Activated CD4-positive, alpha-beta T cell treated with anti-CD3 and anti-CD28 coated beads for 1 hour (primary cell): ENCODE results near the gene ZNF738.
A peak's percentile ranks its signal among the peaks of the same experiment; 100 is the strongest.
"Not testable (repeated sequence)": the region's sequence is repeated elsewhere in the genome, so short reads cannot be mapped to it uniquely, and the experiment has no call there.

Experiments
- DNase-seq: peaks from one replicate; pipeline ENCODE4 v3.0.0-alpha.2; 2020

Gene ZNF738

GRCh38 chr19:21358768-21359451 is at the start of gene ZNF738:
Gene ZNF738 (plus strand): TSS chr19:21359000. CDS start chr19:21359141, 141 bp downstream.
- DNase-seq, result peak; percentile 64

- not testable (repeated sequence) for DNase-seq
Observed at GRCh38 chr19:21312807-21313206, 46.0 kb upstream of the ZNF738 start.

GRCh38 chr19:21314676-21315075 is 44.1 kb upstream of the ZNF738 start:
- DNase-seq, result no peak

GRCh38 chr19:21317821-21318220 is 41.0 kb upstream of the ZNF738 start:
- DNase-seq, result no peak

- DNase-seq, result no peak
Observed at GRCh38 chr19:21321134-21321533, 37.7 kb upstream of the ZNF738 start.

- no peak for DNase-seq
Observed at GRCh38 chr19:21321996-21322395, 36.8 kb upstream of the ZNF738 start.

GRCh38 chr19:21322528-21322927 is 36.3 kb upstream of the ZNF738 start:
- no peak for DNase-seq

- no peak for DNase-seq
Observed at GRCh38 chr19:21323000-21323399, 35.8 kb upstream of the ZNF738 start.

- no peak for DNase-seq
Observed at GRCh38 chr19:21326169-21326568, 32.6 kb upstream of the ZNF738 start.

GRCh38 chr19:21328406-21328805 is 30.4 kb upstream of the ZNF738 start:
- DNase-seq, result no peak

GRCh38 chr19:21328885-21329605 is 29.8 kb upstream of the ZNF738 start, which contains the start of gene ZNF708:
Gene ZNF708 (minus strand): TSS chr19:21329410. CDS start chr19:21329212, 198 bp downstream.
- peak; percentile 60 for DNase-seq

- DNase-seq, result no peak
Observed at GRCh38 chr19:21335721-21336120, 23.1 kb upstream of the ZNF738 start.

- not testable (repeated sequence) for DNase-seq
Observed at GRCh38 chr19:21344841-21345240, 14.0 kb upstream of the ZNF738 start.

- no peak for DNase-seq
Observed at GRCh38 chr19:21352830-21353229, 6.0 kb upstream of the ZNF738 start.

- DNase-seq, result no peak
Observed at GRCh38 chr19:21362291-21362690, 3.5 kb downstream of the ZNF738 start.

GRCh38 chr19:21383980-21384582 is 25.3 kb downstream of the ZNF738 start:
- DNase-seq, result no peak

GRCh38 chr19:21396121-21396520 is 37.3 kb downstream of the ZNF738 start:
- no peak for DNase-seq

GRCh38 chr19:21396893-21397572 is 38.2 kb downstream of the ZNF738 start, which contains the start of gene ZNF493:
Gene ZNF493 (plus strand): TSS chr19:21397133. CDS start chr19:21397238, 105 bp downstream.
- peak; percentile 80 for DNase-seq

- no peak for DNase-seq
Observed at GRCh38 chr19:21398851-21399250, 40.1 kb downstream of the ZNF738 start.

- DNase-seq, result no peak
Observed at GRCh38 chr19:21402303-21402985, 43.6 kb downstream of the ZNF738 start.

- DNase-seq, result no peak
Observed at GRCh38 chr19:21410166-21410565, 51.4 kb downstream of the ZNF738 start.

- DNase-seq, result no peak
Observed at GRCh38 chr19:21422244-21422643, 63.4 kb downstream of the ZNF738 start.
